SK-N-SH treated with all-trans-retinoic acid at 6 μM for 48 hours (cell line): ENCODE data around the gene PANK2.

ENCODE experiments used
- CREB5 ChIP-seq: fragments of 250-450 bp; sonication (Bioruptor Pico); IDR thresholded peaks from 2 replicates; pipeline ENCODE4 v1.5.1; 2020; ENCODE audit warnings: low read depth, mild to moderate bottlenecking, moderate library complexity
- RARB ChIP-seq: fragments of 250-450 bp; sonication (Bioruptor Pico); IDR thresholded peaks from 2 replicates; pipeline ENCODE4 v1.8.0; 2021; ENCODE audit warnings: mild to moderate bottlenecking, moderate library complexity

- TF ChIP-seq RARB = no peak
- TF ChIP-seq CREB5 (CRISPR knock-in tag) = no peak
These were observed 42.8 kb upstream of the PANK2 start for GRCh38 chr20:3846378-3846739.
